Measurements from ENCODE around the gene FAM200C. TPM values are rescaled to one million over a fixed set of nuclear protein-coding genes. Genes with fewer than 3 reads are reported as not detected.

The FAM200C gene
- total and polyA plus RNA-seq, 2 of the 8 experiments (the other 6 are each of a cell fraction or from before 2014, with no cell fraction given), result 2.6 to 7.3 TPM

DNA sequence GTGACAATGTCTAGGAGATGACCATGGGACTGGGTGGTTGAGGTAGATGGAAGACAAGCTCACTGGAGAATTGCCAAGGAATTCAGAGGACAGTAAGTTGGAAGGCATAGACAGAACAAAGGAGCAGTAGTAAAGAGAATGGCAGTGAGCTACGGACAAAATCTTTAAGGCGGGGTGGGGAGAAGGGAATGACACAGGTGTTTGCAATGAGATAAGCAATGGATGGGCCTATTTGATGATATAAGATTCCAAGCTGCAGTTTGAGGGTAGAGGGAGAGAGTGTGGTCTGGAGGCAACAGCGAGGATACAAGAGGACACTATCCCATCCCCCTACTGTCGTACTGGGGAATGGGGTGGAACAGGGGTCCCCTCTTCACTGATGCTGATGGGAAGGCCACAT is 36.2 kb upstream of the FAM200C start (continued):
- no peak for TF ChIP-seq RAD21 (IDR thresholded peaks at IDR 0.05 in 1 of 2, conservative IDR thresholded peaks at IDR 0.05 in 1 of 2; ENCODE audit: low read depth in 2 of 2, low read length in 2 of 2)
- no peak for TF ChIP-seq JUN (IDR thresholded peaks at IDR 0.05; ENCODE audit: low read depth, low read length)
- TF ChIP-seq CREB1 (IDR thresholded peaks at IDR 0.05), result no peak
- no peak for TF ChIP-seq RBBP5 (IDR thresholded peaks at IDR 0.05; ENCODE audit: borderline replicate concordance, low read depth, low read length)

Measured in H1 (cell line).